Omental fat pad (tissue), 4 donors: ENCODE results near the gene PRSS56. TPM values are rescaled to one million over a fixed set of nuclear protein-coding genes. Genes with fewer than 3 reads are reported as not detected.

Source experiments
- ATAC-seq: fragments of 150-250 bp; one replicate; pipeline ENCODE4 v1.9.1; 2016; ENCODE audit warnings: mild to moderate bottlenecking, moderate library complexity; ENCODE audit not compliant: low FRiP score
- DNase-seq: peaks from one replicate; pipeline ENCODE4 v3.0.0-alpha.2; 2019; ENCODE audit warnings: low spot score
- CTCF ChIP-seq, 3 donors: fragments of 450-650 bp; IDR thresholded peaks; one replicate each; pipeline ENCODE4 v1.5.1; 2016 to 2017; ENCODE audit warnings: antibody characterized with exemption in 3 of 3, mild to moderate bottlenecking in 3 of 3, moderate library complexity in 2 of 3
- total RNA-seq, 4 donors: library from RNA; depleted of rRNA; stranded (reverse); fragments of >200 nt; gene quantifications; one replicate each; pipeline ENCODE4 v1.1.0, GENCODE V29; 2016

The PRSS56 gene
- total RNA-seq, 4 donors from 2014 or later, result not detected

- no peak for TF ChIP-seq CTCF (IDR thresholded peaks at IDR 0.05)
- ATAC-seq (no peak), DNase-seq (no peak)
Observed at GRCh38 chr2:232483923-232484627, 36.1 kb upstream of the PRSS56 start.

- ATAC-seq, result no peak
- TF ChIP-seq CTCF (IDR thresholded peaks at IDR 0.05), result no peak
- DNase-seq, result no peak
Observed at GRCh38 chr2:232484628-232485347, 35.4 kb upstream of the PRSS56 start.

- ATAC-seq, result no peak
- TF ChIP-seq CTCF (IDR thresholded peaks at IDR 0.05), result no peak
- DNase-seq, result no peak
Observed at GRCh38 chr2:232485348-232485756, 34.8 kb upstream of the PRSS56 start.

GRCh38 chr2:232485757-232486557, 34.2 kb upstream of the PRSS56 start:
- DNase-seq (no peak), ATAC-seq (no peak)
- no peak for TF ChIP-seq CTCF (IDR thresholded peaks at IDR 0.05)

GRCh38 chr2:232486558-232487384, 33.4 kb upstream of the PRSS56 start:
- ATAC-seq (no peak), DNase-seq (no peak)
- no peak for TF ChIP-seq CTCF (IDR thresholded peaks at IDR 0.05)

- DNase-seq (no peak), ATAC-seq (no peak)
- TF ChIP-seq CTCF (IDR thresholded peaks at IDR 0.05), result no peak
Observed at GRCh38 chr2:232487385-232488096, 32.6 kb upstream of the PRSS56 start, which contains the start of gene ECEL1. TSS of gene ECEL1 (minus strand) at chr2:232487834. CDS start at chr2:232486653, 1,181 bp downstream.
